Chondrocyte (in vitro differentiated cells): Measurements from ENCODE around the gene GNAL. TPM values are rescaled to one million over a fixed set of nuclear protein-coding genes. Genes with fewer than 3 reads are reported as not detected.

Source experiments
- DNase-seq: peaks from one replicate; pipeline ENCODE4 v3.0.0; 2021; ENCODE audit warnings: mixed read lengths, low spot score
- H3K27ac Mint-ChIP-seq: one replicate; pipeline ENCODE4 v1.8.0; 2021; ENCODE audit warnings: mild to moderate bottlenecking, moderate library complexity, mixed read lengths; ENCODE audit not compliant: unreplicated experiment
- H3K27me3 Mint-ChIP-seq: 2 replicates; pipeline ENCODE4 v1.8.0; 2021; ENCODE audit warnings: low read depth, mixed read lengths
- H3K36me3 Mint-ChIP-seq: 2 replicates; pipeline ENCODE4 v1.8.0; 2021; ENCODE audit warnings: low read depth, mixed read lengths
- H3K4me1 Mint-ChIP-seq: 2 replicates; pipeline ENCODE4 v1.8.0; 2021; ENCODE audit warnings: low read depth, mild to moderate bottlenecking, mixed read lengths
- H3K4me3 Mint-ChIP-seq: one replicate; pipeline ENCODE4 v1.8.0; 2021; ENCODE audit warnings: mild to moderate bottlenecking, moderate library complexity, mixed read lengths; ENCODE audit not compliant: unreplicated experiment
- H3K9me3 Mint-ChIP-seq: 2 replicates; pipeline ENCODE4 v1.8.0; 2021; ENCODE audit warnings: low read depth, mixed read lengths
- total RNA-seq: library from RNA; stranded (reverse); gene quantifications from 3 replicates; pipeline ENCODE4 v1.2.1, GENCODE V29; 2021
- TF ChIP-seq, protein P1 (sequence below): fragments of 200-600 bp; sonication (generic); IDR thresholded peaks from 2 replicates; pipeline ENCODE4 v1.5.0; 2021; ENCODE audit warnings: antibody characterized with exemption, mild to moderate bottlenecking, moderate library complexity

GNAL gene
- total RNA-seq, 1 donor from 2014 or later, result 5.9 TPM

DNA sequence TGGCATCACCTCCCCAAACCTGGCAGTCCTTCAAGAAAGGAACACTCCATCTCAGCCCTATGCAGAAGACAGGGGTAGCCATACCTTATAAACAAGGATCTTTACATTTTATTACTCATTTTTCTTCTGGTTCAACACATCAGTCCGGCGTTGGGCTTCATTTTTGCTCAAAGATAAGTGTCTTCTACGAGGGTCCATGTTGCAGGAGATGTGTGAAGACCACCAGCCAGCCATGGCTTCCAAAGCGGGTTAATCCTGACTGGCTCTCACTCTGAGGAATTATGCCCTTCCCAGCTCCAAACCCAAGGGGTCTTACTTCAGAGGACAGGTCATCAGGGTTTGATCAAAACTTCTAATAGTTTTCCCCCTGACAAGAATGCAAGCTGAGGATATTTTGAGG is 23.9 kb upstream of the GNAL start:
- no peak overlapping the region for H3K27ac Mint-ChIP-seq
- H3K9me3 Mint-ChIP-seq, result no peaks in the 10 kb centered on the region
- H3K4me1 Mint-ChIP-seq, result no peaks in the 10 kb centered on the region
- DNase-seq, result no peak
- H3K27me3 Mint-ChIP-seq, result peaks cover 5% of the 10 kb centered on the region
- TF ChIP-seq, protein P1, sequence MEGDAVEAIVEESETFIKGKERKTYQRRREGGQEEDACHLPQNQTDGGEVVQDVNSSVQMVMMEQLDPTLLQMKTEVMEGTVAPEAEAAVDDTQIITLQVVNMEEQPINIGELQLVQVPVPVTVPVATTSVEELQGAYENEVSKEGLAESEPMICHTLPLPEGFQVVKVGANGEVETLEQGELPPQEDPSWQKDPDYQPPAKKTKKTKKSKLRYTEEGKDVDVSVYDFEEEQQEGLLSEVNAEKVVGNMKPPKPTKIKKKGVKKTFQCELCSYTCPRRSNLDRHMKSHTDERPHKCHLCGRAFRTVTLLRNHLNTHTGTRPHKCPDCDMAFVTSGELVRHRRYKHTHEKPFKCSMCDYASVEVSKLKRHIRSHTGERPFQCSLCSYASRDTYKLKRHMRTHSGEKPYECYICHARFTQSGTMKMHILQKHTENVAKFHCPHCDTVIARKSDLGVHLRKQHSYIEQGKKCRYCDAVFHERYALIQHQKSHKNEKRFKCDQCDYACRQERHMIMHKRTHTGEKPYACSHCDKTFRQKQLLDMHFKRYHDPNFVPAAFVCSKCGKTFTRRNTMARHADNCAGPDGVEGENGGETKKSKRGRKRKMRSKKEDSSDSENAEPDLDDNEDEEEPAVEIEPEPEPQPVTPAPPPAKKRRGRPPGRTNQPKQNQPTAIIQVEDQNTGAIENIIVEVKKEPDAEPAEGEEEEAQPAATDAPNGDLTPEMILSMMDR, result no peak
- H3K4me3 Mint-ChIP-seq, result no peak overlapping the region
- no peaks in the 10 kb centered on the region for H3K36me3 Mint-ChIP-seq

DNA sequence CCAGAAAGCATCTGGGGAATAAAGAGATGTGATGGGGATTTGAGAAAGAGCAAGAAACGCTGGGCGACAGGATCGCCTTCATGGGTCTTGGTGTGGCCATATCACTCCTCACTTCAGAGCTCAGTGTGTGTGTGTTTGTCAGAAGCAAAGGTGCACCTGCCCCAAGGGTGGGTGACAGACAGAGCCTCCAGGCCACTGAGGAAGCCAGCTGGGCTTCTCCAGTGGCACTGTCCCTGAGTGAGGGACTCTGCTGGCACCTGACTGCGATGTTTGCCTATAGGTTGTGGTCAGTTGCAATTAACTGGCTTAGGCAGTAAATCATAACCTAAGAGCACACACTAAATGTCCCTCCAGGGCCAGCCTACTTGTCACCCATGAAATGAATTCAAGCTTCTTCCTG is 23.5 kb upstream of the GNAL start:
- Mint-ChIP-seq H3K4me3 (no peak overlapping the region), H3K27ac (no peak overlapping the region), H3K36me3 (no peaks in the 10 kb centered on the region), H3K27me3 (peaks cover 5% of the 10 kb centered on the region), H3K4me1 (no peaks in the 10 kb centered on the region), H3K9me3 (no peaks in the 10 kb centered on the region)
- TF ChIP-seq, protein P1, result no peak
- DNase-seq, result no peak

DNA sequence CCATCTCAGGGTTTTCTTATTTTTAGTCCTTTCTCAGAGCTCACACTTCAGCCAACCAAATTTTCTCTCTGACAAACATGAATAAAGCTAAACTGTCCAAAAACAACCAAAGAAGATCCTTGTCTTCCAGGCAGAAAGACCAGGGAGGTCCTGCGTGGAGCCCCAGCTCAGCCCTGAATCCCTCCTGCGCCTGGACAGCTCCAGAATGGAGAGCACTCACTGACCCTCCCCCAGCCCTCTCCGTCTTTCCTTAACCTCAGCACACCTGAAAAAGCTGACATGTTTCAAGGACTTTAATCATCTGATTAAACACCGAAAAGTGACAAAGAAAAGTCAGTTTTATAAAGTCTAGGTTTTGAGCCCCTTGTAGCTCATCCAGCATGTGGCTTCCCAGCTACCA is 22.9 kb upstream of the GNAL start:
- H3K27ac Mint-ChIP-seq, result no peak overlapping the region
- no peak for DNase-seq
- no peaks in the 10 kb centered on the region for H3K4me1 Mint-ChIP-seq
- no peaks in the 10 kb centered on the region for H3K9me3 Mint-ChIP-seq
- no peaks in the 10 kb centered on the region for H3K36me3 Mint-ChIP-seq
- H3K27me3 Mint-ChIP-seq, result peaks cover 5% of the 10 kb centered on the region
- no peak overlapping the region for H3K4me3 Mint-ChIP-seq
- TF ChIP-seq, protein P1, result no peak

DNA sequence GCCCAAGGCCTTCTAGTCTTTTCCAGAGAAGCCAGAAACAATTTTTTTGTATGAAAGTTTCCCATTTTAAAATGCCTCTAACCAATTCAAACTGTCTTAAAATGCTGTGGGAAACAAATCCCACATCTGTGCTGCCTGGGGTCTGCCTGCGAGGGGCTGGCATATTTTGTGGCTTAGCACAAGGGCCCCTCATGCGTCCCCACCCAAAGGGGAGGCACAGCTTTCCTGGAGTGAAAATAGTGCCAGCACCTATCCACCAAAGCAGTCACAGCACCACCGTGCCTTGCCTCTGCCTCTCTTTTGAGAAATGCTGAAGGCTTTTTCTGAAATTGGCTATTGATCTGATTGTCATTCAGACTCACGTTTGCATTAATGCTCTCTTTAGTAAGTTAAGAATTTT is 22.2 kb upstream of the GNAL start:
- Mint-ChIP-seq H3K27me3 (peaks cover 5% of the 10 kb centered on the region), H3K27ac (no peak overlapping the region), H3K4me1 (no peaks in the 10 kb centered on the region), H3K36me3 (no peaks in the 10 kb centered on the region), H3K4me3 (no peak overlapping the region), H3K9me3 (no peaks in the 10 kb centered on the region)
- TF ChIP-seq, protein P1, result no peak
- no peak for DNase-seq

DNA sequence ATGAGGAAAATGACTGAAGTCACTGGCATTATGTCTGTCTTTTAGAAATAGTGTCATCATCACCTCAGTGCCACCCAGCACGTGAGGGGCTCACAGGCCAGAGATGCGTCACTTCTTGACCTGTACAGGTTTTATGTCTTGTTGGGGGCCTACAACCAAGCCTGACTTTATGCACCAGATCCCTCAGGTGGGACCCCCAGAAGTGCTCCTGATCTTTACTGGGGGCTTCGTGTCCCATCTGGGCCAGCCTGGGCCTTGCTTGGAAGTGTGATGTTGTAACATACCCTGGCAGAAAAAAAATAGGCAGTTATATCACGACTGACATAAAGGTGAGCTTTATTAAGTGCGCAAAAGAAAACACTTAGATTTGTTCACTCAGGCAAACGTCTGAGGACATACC is 21.5 kb upstream of the GNAL start:
- Mint-ChIP-seq H3K4me1 (no peaks in the 10 kb centered on the region), H3K4me3 (no peak overlapping the region), H3K36me3 (no peaks in the 10 kb centered on the region), H3K27me3 (peaks cover 5% of the 10 kb centered on the region), H3K27ac (no peak overlapping the region), H3K9me3 (no peaks in the 10 kb centered on the region)
- TF ChIP-seq, protein P1, result no peak
- DNase-seq, result no peak
